Cerebellar cortex (tissue), 1 donor: ENCODE measurements around the gene NCKAP5L.

Experiments
- DNase-seq: peaks from one replicate; pipeline ENCODE4 v3.0.0-alpha.2; 2015; ENCODE audit warnings: low spot score

The NCKAP5L gene

GRCh38 chr12:49823350-49823749 lies 4.9 kb downstream of the NCKAP5L start:
- DNase-seq = no peak

GRCh38 chr12:49821373-49822287 lies 6.6 kb downstream of the NCKAP5L start:
- no peak for DNase-seq

- DNase-seq = no peak
Measured at GRCh38 chr12:49819786-49820185, 8.4 kb downstream of the NCKAP5L start.

GRCh38 chr12:49818241-49818895 lies 9.8 kb downstream of the NCKAP5L start:
- DNase-seq = no peak

DNA sequence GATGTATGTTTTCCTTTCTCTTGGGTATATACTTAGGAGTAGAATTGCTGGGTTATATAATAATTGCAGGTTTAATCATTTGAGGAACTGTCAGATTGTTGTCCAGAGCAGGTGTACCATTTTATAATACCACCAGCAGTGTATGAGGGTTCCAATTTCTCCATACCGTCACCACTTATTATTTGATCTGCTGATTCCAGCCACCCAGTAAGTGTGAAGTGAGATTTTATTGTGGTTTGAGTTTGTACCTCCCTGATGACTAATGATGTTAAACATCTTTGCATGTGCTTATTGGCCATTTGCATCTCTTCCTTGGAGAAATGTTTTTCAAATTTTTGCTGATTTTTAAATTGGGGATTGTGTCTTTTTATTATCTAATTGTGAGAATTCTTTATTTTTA lies 15.1 kb downstream of the NCKAP5L start:
- DNase-seq = no peak

GRCh38 chr12:49811961-49812401 lies 16.2 kb downstream of the NCKAP5L start:
- DNase-seq = no peak

- DNase-seq = no peak
Measured at GRCh38 chr12:49811136-49811535, 17.1 kb downstream of the NCKAP5L start.

DNA sequence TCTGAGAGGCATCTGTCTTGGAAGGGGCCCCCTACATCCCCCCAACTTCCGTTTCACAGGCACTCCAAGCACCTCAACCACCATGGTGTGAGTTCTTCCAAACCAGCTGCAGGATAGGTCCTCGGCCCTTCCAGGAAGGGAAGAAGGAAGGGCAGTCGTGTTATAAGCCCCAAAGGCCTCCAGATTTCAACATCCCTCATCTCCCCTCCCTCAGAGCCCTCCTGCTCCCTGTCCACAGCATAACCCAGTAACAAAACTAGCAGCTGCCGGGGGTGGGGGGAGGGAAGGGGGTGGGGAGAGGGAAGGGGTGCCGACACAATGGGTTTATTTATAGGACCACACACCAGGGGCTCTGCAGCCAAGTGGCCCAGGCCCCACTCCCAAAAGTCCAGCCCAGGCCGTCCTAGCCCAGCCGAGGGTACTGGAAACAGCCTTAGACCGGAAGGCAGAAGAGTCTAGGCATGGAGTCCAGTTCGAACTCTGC lies 18.3 kb downstream of the NCKAP5L start:
- no peak for DNase-seq

DNA sequence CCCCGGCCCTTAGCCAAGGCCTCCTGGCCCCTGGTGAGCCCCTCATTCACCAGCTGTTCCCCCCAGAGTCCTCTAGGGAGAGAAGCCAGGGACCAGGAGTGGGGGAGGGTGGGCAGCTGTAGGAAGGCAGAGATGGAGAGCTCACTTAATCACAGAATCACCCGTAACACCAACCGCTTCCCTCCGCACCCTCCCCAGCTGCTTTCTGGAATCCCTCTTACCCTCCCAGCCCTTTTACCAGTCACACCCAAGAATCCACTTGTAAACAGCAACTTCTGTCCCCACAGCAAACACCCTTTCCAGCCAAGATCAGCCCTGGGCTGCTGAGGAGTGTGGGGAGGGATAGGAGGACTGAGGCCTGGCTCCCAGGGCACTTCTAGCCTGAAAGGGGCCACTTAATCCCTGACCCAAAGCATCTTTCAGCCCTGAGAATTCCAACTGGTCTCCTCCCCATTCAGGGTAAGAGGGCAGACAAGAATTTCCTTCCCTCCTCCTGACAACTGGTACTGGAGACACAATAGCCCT lies 18.8 kb downstream of the NCKAP5L start:
- no peak for DNase-seq

DNA sequence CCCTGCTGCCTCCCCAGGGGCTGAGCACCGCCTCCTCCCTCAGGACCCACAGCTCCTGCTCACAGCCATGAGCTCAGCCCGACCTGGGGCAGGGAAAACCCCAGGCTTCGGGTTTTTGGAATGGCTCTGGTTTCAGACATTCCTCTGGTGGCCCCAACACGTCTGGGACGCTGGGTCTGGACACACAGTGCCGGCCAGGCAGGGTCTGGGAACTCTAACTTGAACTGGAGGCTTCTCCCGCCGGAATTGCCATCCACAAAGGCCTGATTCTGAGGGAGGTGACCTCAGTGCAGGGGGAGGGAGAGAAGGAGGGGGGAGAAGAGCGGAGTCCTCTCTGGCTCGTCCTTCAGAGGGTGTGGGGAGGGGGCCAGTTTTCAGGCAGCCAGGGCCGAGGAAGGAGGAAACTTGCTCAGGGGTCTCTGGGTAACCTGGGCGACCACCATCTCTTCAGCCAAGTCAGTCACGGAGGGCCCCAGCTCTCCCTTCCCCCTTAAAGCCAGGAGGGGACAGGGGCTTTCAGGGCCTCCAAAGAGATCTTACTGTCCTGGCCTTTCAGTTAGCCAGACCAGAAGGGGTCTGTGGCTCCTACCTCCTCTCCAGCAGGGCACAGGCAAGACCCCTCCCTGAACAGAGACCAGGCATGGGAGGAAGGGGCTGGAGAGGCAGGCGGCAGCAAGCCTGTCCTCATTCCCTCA lies 19.4 kb downstream of the NCKAP5L start:
- DNase-seq = no peak

GRCh38 chr12:49807991-49808580 lies 20.1 kb downstream of the NCKAP5L start:
- no peak for DNase-seq

DNA sequence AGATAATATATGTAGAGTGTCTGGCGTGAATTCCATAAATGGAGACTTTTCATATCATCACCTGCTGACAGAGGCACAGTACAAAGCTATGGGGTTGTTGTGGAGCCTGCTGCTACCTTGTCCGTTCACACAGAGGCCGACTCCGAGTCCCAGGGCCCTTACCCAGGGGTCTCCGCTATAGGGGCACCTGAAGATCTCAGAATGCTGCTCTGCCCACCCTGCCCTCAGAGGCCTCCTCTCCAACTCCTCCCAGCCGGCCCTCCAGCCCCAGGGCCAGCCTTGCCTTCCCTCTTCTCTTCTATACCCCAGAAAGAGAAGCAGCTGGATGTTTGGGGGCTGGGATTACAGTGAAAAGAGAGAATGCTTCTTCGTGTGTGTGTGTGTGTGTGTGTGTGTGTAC lies 21.3 kb downstream of the NCKAP5L start:
- no peak for DNase-seq

- no peak for DNase-seq
Measured at GRCh38 chr12:49806321-49806813, 21.8 kb downstream of the NCKAP5L start.

GRCh38 chr12:49805409-49805808 lies 22.8 kb downstream of the NCKAP5L start:
- DNase-seq = no peak

- no peak for DNase-seq
Measured at GRCh38 chr12:49804821-49805220, 23.4 kb downstream of the NCKAP5L start.

GRCh38 chr12:49803693-49804450 lies 24.3 kb downstream of the NCKAP5L start:
- DNase-seq = no peak

GRCh38 chr12:49801141-49802063 lies 26.8 kb downstream of the NCKAP5L start:
- DNase-seq = no peak

DNA sequence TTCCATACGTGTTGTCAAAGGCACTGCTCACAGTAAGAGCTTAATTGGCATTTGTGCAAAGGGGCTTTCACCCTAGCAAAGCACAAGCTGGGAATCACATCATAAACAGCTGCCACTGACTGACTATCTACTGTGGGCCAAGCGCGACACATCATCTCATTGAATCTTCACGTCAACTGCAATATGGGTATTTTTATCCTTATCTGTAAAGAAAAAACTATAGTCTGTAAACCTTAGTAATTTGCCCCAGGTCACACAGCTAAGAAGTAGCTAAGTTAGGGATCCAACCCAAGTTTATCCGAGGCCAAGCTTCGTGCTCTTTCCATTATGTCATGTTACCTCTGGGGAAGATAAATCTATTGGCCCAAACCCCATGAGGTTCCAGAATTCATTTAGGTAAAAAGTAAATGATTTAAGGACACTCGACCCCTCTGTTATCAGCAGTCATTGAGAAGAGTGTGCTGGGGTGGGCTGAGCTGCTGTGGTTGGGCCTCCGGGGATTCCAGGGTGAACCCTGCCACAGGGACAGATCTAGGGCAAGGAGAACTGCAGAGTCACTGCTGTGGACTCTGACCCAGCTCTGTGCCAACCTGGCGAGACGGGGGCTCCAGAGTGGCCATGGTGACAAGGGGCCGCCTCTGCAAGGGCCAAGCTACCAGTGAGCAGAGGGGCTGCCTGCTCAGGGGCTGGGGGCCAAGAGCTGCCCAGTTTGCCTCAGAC lies 27.6 kb downstream of the NCKAP5L start:
- no peak for DNase-seq

- DNase-seq = no peak
Measured at GRCh38 chr12:49798934-49799333, 29.3 kb downstream of the NCKAP5L start.
